RKO (cell line): ENCODE measurements around the gene IKBKG.
"Not testable (repeated sequence)": the region's sequence is repeated elsewhere in the genome, so short reads cannot be mapped to it uniquely, and the experiment has no call there.

Experiments
- DNase-seq: peaks from one replicate; pipeline ENCODE4 v3.0.0-alpha.2; 2016; ENCODE audit warnings: low spot score

The IKBKG gene

DNA sequence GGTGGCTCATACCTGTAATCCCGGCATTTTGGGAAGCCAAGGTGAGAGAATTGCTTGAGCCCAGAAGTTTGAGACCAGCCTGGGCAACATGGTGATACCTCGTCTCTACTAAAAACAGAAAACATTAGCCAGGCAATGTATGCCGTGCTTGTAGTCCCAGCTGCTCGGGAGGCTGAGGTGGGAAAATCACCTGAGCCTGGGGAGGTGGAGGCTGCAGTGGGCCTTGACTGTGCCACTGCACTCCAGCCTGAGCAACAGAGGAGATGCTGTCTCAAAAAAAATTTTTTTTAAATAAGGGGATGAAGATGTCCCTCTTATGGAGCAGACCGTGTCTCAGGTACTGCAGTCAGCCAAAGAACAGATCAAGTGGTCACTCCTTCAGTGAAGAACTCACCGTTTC is 58.1 kb downstream of the IKBKG start:
- DNase-seq, result no peak

DNA sequence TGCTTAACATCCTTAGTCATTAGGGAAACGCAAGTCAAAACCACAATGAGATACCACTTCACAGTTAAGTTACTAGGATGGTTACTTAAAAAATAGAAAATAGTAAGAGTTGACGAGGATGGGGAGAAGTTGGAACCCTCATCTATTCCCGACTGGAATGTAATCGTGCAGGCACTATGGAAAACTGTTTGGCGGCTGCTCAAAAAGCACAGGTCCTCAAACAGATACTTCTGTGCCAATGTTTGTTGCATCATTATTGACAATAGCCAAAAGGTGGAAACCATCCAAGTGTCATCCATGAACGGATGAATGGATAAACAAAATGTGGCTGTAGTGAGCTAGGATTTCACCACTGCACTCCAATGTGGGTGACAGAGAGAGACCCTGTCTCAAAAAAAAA is 60.0 kb downstream of the IKBKG start:
- no peak for DNase-seq

DNA sequence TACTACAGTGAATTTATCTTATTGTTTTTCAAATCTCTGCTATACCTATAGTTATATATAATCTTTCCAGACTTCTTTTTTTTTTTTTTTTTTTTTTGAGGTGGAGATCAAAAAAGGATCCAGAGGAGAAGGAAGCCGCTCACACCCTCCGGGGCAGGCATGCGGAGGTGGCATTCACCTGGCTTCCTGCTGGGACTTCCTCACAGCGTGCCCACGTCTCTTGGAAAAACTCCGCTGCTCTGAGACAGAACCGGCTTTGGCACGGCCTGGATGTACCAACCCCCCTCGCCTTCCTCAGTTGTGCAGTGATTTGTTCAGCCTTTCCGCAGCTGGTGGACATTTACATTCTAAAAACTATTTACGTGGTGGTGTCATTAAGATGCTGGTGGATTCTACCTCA is 60.6 kb downstream of the IKBKG start:
- not testable (repeated sequence) for DNase-seq

DNA sequence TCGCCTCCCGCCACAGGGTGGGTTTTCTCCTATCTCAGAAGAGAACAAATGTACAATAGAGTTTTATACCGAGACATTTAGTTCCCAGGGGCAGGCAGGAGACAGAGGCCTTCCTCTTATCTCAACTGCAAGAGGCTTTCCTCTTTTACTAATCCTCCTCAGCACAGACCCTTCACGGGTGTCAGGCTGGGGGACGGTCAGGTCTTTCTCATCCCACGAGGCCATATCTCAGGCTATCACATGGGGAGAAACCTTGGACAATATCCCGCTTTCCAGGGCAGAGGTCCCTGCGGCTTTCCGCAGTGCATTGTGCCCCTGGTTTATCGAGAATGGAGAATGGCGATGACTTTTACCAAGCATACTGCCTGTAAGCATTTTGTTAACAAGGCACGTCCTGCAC is 61.4 kb downstream of the IKBKG start:
- DNase-seq, result not testable (repeated sequence)

DNA sequence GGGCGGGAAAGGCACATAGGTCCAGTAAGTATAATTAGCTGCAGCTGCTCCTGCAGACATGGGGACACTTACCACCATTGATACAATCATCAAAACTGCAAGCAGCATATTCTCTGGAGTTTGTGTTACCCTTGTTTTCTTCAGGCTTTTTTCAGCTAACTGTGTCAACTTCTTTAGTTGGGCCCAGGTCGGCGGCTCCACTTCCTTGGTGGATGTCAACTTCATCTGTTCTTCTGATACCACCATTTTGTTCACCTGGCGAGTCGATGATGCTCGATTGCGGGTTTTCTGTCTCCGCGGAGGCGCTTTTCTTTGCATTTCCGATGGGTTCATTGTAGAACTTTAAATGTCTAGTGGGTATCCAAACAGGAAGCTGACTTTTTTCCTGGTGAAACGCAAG is 63.7 kb downstream of the IKBKG start:
- not testable (repeated sequence) for DNase-seq

DNA sequence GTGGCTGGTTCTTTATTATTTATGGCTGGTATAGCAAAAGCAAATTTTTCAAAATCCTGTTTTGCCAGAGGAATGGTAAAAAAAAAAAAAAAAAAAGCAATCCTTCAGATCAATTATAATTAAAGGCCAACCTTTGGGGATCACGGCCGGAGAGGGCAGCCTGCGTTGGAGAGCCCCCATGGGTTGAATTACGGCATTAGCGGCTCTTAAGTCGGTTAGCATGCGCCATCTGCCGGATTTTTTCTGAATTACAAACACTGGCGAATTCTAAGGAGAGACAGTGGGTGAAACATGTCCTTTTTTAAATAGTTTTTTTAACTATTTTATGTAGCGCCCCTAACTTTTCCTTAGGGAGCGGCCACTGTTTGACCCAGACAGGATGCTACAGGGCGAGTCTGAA is 66.2 kb downstream of the IKBKG start:
- not testable (repeated sequence) for DNase-seq
